ENCODE data around the gene HBM.

DNA sequence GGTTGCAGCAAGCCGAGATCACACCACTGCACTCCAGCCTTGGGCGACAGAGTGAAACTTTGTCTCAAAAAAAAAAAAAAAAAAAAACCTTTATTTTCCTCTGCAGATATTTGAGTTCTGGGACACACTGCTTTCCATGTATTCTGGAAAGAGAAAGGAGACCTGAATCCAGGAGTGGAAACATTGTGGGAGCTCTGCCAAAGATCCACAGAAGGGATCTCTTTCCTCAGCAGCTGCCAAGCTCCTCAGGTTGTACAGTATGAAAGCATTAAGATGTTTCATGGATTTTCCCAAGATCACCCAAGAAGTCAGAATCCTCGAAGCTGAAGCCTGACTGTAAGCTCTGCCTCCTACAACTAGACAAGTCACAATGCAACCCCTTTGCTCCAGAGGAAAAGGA lies 40.8 kb upstream of the HBM start:
- TF ChIP-seq, protein P1, sequence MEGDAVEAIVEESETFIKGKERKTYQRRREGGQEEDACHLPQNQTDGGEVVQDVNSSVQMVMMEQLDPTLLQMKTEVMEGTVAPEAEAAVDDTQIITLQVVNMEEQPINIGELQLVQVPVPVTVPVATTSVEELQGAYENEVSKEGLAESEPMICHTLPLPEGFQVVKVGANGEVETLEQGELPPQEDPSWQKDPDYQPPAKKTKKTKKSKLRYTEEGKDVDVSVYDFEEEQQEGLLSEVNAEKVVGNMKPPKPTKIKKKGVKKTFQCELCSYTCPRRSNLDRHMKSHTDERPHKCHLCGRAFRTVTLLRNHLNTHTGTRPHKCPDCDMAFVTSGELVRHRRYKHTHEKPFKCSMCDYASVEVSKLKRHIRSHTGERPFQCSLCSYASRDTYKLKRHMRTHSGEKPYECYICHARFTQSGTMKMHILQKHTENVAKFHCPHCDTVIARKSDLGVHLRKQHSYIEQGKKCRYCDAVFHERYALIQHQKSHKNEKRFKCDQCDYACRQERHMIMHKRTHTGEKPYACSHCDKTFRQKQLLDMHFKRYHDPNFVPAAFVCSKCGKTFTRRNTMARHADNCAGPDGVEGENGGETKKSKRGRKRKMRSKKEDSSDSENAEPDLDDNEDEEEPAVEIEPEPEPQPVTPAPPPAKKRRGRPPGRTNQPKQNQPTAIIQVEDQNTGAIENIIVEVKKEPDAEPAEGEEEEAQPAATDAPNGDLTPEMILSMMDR (conservative IDR thresholded peaks at IDR 0.05; ENCODE audit: low read depth, low read length) = no peak
- no peak for TF ChIP-seq EZH2 (IDR thresholded peaks at IDR 0.05; ENCODE audit: borderline replicate concordance, low read depth, low read length, poor library complexity, severe bottlenecking)

All from A673 (cell line).